Stimulated activated naive CD4-positive, alpha-beta T cell treated with Interleukin-2 at 50 U/mL for 16 hours (primary cell): ENCODE data around the gene SNX24.

ENCODE experiments used
- DNase-seq: peaks from one replicate; lab custom pipeline; 2025; lab: John Stamatoyannopoulos, UW

Gene SNX24

DNA sequence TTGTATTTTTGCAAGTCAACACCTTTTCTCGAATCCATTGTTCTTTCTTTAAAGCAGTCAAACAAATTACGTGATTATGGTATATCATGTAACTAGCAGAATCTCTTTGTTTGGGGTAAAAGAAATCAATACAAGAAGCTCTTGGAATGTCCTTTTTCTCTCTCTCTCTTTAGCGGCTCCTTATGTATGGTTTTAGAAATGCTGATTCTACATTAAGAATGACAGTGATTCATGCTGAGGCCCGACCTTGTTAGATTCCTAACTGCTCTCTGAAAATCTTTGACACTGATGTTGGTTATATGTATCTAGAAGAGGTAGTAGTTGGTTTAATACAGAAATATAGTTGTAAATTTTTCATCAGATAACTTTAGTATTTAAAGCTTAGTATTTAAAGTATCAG lies 76.4 kb downstream of the SNX24 start:
- no peak for DNase-seq

DNA sequence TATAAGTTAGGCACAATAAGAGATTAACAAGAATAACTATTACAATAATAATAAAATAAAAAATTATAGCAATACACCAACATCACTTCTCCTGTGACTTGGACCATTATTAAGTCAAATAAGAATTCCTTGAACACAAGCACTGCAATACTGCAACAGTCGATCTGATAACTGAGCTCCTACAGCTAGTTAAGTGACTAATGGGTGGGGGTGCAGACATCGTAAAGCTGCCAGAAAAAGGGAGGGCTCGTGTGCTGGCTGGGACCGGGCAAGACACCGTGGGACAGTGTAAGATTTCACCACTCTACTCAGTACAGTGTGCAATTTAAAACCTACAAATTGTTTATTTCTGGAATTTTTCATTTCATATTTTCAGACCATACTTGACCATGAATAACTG lies 78.8 kb downstream of the SNX24 start:
- DNase-seq, result no peak

DNA sequence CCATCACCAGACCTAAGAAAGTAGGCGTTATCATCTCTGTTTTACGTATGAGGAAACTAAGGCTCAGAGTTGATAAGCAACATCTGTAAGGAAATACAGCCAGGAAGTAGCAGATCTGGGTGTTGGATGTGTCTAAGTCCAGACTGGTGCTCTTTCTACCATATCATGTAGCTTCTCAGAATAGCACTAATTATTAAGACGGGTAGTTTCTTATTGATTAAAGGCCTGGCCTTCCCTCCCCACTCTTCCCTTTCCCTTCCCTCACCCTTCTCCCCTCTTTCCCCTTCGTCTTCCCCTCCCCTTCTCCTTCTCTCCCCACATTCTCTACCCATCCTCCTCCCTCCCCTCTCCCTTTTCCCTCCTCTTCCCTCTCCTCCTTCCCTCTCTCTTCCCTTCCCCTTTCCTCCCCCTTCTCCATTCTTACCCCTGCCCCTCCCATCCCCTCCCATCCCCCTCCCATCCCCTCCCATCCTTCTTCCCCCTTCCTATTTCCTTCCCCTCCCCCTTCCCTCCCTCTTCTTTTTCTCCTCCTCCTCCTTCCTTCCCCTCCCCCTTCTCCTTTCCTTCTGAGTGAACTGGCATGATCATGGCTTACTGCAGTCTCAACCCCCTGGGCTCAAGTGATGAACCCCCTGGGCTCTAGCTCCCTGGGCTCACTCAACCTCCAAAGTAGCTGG lies 79.4 kb downstream of the SNX24 start:
- DNase-seq, result no peak

- no peak for DNase-seq
These were observed 83.6 kb downstream of the SNX24 start for GRCh38 chr5:122929001-122929400.

GRCh38 chr5:122929980-122930379 lies 84.6 kb downstream of the SNX24 start:
- no peak for DNase-seq

DNA sequence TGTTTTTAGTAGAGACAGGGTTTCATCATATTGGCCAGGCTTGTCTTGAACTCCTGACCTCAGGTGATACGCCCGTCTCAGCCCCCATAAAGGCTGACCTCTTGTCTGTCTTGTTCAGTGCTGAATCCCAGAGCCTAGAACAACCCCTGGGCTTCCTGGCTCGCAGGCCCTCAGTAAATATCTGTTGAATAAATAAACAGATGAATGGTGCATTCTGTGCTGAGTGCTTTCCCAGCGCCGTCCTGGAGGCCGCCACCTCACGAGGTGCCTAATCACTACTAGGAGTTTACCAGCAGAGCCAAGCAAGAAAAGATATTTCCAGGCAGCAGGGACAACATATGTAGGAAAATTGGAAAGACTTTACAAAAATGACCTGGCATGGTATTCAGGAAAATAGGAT lies 88.5 kb downstream of the SNX24 start:
- no peak for DNase-seq

GRCh38 chr5:122936088-122936487 lies 90.7 kb downstream of the SNX24 start:
- no peak for DNase-seq

DNA sequence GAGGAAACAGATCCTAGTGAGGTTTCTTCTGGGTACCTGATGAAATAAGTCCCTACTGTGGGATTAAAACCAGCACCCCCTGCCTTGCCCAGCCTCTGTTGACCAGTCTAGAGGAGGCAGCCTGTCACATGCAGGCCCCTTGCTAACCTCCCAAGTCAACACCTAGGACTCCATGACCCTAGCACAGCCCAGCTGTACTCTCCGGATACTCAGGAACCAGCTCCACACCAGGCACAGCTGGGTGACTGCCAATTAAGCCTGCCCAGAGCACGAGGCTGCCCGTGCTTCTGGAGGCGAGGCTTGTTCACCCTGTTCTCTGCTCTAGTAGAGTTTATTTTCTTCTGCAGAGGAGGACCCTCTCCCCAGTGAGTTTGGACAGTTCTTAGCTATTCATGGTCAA lies 92.5 kb downstream of the SNX24 start:
- no peak for DNase-seq

DNA sequence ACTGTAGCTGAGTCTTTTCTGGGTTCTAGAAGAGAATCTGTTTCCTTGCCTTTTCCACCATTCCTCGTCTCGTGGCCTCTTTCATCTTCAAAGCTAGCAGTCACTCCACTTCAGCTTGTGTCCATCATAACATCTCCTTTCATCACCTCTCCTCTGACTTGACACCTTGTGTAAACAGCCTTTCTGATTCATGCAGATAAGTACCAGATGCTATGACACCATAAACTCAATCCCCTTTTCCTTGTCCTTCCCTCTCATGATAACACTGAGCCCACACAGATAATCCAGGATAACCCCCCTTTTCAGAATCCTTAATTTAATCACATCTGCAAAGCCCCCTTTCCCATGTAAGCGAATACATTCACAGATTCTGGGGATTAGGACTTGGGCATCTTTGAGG lies 95.5 kb downstream of the SNX24 start:
- DNase-seq, result no peak

GRCh38 chr5:122941737-122942136 lies 96.3 kb downstream of the SNX24 start:
- no peak for DNase-seq

GRCh38 chr5:122942164-122942914 lies 96.9 kb downstream of the SNX24 start:
- DNase-seq, result no peak

GRCh38 chr5:122943050-122943698 lies 97.8 kb downstream of the SNX24 start:
- DNase-seq, result no peak

- DNase-seq, result no peak
These were observed 98.6 kb downstream of the SNX24 start for GRCh38 chr5:122944051-122944450.

DNA sequence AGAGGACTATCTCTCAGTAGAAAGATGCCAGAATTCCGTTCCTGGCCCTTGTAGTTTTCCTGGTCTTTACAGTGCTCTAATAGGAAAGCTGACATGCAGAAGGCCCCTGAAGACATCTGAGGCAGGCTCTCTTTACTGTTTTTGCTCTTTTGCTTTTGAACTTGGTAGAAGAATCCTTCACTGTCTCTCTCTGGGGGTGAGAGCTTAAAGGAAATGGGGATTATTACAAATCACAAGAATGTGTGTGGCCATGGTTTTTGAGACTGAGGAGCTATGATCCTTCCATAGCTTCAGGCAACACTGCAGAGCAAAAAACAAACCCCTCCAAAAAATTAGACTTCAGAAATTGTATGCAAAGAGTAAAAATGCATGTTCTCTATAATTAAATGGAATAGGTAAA lies 102.0 kb downstream of the SNX24 start:
- no peak for DNase-seq

DNA sequence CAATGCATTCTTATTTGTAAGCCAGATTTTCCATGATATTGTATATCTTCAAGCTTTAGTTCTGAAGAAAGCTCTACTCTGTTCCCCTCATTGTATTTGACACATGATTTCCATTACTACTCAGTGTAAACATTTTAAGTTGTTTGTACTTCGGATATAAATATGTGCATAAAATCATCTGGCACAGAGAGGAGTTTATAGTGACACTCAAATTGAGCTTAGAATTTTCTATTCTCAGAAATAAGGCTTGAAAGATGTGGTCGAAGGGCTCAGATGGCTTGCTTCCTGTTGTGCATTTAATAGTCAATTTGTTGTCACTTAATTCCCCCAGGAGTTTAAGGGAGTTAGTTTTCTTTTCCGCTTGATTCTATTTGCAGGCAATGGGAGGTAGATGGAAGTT lies 102.4 kb downstream of the SNX24 start:
- DNase-seq, result no peak

GRCh38 chr5:122948319-122948718 lies 102.9 kb downstream of the SNX24 start:
- no peak for DNase-seq

- no peak for DNase-seq
These were observed 106.2 kb downstream of the SNX24 start for GRCh38 chr5:122951658-122952057.

DNA sequence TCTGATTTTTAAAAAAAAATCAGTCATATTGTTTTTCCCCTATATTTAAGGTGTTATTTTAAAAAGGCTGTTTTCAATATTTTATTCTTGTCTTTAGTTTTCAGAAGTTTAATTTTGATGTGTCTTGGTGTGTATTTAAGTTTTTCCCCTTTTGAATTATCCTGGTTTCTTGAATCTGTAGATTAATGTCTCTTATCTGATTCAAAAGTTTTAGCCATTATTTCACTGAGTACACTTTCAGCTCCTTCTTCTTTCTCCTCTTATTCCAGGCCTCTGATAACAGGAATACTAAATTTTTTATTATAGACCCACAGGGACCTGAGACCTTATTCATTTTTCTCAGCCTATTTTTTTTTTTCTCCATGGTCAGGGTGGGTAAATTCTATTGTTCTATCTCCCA lies 109.3 kb downstream of the SNX24 start:
- DNase-seq, result no peak

DNA sequence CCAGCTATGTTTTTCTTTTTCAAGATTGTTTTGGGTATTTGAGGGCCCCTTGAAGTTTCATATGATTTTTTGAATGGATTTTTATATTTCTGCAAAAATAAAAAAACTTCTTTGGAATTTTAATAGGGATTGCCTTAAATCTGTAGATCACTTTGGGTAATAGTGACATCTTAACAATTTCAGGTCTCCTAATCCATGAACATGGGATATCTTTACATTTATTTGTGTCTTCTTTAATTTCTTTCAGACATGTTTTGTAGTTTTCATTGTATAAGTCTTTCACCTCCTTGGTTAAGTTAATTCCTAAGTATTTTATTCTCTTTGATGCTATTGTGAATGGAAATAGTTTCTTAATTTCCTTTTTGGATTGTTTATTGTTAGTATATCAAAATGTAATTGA lies 112.0 kb downstream of the SNX24 start:
- DNase-seq, result no peak

- DNase-seq, result no peak
These were observed 114.5 kb downstream of the SNX24 start for GRCh38 chr5:122959740-122960445.

GRCh38 chr5:122963305-122963704 lies 117.9 kb downstream of the SNX24 start:
- DNase-seq, result no peak

GRCh38 chr5:122965111-122965510 lies 119.7 kb downstream of the SNX24 start:
- no peak for DNase-seq

DNA sequence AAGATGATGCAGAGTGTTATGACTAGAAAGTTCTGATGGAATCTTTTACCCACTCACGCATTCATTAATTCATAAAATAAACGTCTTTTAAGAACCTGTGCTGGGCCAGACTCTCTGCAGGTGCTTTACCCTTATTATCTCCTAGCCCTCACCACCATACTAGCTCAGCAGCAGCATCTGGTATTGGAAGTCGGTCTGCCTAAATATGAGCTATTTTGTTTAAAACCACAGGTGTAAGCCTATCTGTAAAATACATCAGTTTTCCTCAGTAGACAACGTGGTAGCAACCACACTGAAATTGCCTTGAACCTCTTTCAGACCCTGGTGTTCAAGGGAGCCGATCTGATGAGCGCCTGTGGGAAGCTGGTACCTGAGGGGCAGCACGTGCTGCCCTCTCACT lies 121.7 kb downstream of the SNX24 start:
- DNase-seq, result no peak
